HG03066 (cell line): Measurements from ENCODE around the gene ANKRD13B.

Source experiments
- ATAC-seq: cut with Tn5 transposase; IDR thresholded peaks from one replicate; pipeline ENCODE4 v1.9.1; 2021; ENCODE audit warnings: low read depth; ENCODE audit not compliant: unreplicated experiment

Gene ANKRD13B

DNA sequence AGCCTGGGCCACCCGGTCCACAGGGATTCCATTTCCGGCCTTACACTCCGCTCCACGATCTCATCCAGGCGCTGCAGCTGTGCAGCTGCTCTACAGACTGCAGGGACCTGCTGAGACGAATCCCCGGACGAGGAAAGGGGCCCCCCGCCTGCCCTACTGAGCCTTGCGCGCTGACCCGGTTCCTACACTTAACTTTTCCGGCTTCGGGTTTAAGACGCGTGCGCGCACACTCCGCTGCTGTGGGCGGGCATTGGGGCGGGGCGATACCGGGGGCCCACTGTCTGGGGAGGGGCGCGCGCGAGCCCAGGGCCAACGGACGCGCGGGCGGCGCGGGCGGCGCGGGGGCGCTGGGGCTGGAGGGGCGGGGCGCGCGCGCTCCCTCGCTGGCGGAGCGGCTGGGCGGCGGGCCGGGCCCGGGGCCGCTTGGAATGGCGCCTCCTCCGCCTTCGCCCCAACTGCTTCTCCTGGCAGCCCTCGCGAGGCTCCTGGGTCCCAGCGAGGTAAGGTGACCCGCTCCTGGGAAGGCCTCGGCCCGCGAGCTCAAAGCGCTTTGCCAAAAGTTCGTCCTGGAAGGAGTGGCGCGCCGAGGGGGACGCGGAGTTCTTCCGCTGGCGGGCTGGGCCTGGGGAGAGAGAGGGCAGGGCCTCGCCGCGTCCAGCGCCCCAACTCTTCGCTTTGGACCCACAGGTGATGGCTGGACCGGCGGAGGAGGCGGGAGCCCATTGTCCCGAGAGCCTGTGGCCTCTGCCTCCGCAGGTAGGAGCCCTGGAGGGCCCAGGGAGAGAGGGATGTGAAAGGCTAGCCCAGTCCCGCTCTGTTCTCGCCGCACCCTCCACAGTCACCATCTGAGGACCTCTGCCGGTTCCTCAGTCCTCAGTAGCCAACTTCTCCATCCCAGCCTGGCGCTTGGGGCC, 24.3 kb upstream of the ANKRD13B start, which contains the start of gene TP53I13:
TP53I13 (plus strand) TSS at position 371 of the 914 bp plus-strand sequence; CDS start at position 429, 58 bp downstream.
- ATAC-seq = peak; percentile 37

DNA sequence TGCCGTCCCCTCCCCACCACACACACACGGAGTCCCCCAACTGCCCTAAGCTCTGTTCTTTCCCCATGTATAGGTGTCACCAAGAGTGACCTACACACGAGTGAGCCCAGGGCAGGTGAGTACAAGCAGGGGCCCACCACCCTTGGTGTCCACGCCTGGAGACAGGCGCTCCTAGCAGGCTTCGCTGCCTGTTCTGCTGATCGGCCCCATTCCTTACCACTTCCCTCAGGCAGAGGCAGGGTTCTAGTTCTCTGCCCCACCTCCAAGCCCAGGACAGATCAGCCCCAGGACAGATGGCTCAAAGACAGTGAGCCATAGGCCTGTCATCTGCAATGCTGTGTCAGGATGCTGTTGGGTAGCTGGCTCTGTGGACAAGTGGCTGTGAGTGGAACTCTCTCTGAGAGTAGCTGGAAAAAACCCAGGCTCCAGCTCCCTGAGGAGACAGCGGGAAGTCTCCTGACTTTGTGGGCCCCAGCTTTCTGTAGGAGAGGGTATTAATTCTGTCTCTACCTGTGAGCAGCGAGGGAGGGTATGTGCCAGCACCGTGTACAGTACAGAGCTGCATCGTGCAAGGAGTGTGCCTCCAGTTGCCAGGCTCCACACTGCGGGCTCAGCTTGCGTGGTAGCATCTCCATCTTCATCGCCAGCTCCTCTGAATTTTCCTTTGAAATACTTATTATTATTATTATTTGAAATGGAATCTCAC, 23.5 kb upstream of the ANKRD13B start:
- no peak for ATAC-seq

DNA sequence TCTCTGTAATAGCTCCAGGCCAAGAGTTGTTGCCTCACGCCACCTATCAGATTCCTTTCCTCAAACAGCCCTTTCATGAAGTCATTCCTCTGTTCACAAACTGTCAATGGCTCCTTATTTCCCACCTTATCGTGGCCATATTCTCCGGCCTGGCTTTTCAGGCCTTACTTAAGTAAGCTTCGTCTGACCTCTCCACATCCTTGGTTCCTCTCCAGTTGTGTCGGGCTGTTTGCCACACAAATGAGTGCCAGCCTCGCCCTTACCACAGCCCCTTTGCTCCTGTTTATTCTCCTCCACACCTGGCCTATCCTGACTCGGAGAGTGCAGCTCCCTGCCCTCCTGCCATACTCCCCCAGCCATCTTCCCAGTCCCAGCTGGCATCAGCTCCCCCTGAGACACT, 22.4 kb upstream of the ANKRD13B start:
- no peak for ATAC-seq

DNA sequence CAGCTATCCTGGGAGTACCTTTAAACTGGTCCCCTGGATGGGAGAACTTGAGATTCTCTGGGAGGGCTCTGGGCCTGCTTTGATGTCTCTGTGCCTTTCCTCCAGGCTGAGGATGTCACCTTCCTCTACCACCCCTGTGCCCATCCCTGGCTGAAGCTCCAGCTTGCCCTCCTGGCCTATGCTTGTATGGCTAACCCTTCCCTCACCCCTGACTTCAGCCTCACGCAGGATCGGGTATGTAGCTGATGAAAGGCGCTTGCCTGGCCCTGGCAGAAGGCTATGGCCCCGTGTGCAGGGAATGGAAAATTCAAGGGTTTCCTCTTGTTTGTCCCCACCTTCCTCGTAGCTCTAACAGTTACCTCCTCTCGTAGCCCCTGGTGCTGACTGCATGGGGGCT, 21.4 kb upstream of the ANKRD13B start:
- no peak for ATAC-seq

DNA sequence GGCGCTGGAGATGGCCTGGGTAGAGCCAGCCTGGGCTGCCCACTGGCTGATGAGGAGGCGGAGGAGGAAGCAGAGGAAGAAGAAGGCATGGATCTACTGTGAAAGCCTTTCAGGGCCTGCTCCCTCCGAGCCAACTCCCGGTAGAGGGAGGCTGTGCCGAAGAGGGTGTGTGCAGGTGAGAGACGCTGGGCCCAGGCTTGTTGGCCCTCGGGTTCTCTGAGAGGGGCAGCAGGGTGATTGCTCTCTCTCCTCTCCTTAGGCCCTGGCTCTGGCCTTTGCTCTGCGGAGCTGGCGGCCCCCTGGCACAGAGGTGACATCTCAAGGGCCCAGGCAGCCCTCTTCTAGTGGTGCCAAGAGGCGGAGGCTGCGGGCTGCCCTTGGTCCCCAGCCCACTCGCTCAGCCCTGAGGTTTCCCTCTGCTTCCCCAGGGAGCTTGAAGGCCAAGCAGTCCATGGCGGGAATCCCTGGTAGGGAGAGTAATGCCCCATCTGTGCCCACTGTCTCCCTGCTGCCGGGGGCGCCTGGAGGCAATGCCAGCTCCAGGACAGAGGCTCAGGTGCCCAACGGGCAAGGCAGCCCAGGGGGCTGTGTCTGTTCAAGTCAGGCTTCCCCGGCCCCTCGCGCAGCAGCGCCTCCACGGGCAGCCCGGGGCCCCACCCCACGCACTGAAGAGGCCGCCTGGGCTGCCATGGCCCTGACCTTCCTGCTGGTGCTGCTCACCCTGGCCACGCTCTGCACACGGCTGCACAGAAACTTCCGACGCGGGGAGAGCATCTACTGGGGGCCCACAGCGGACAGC, 20.9 kb upstream of the ANKRD13B start:
- no peak for ATAC-seq

DNA sequence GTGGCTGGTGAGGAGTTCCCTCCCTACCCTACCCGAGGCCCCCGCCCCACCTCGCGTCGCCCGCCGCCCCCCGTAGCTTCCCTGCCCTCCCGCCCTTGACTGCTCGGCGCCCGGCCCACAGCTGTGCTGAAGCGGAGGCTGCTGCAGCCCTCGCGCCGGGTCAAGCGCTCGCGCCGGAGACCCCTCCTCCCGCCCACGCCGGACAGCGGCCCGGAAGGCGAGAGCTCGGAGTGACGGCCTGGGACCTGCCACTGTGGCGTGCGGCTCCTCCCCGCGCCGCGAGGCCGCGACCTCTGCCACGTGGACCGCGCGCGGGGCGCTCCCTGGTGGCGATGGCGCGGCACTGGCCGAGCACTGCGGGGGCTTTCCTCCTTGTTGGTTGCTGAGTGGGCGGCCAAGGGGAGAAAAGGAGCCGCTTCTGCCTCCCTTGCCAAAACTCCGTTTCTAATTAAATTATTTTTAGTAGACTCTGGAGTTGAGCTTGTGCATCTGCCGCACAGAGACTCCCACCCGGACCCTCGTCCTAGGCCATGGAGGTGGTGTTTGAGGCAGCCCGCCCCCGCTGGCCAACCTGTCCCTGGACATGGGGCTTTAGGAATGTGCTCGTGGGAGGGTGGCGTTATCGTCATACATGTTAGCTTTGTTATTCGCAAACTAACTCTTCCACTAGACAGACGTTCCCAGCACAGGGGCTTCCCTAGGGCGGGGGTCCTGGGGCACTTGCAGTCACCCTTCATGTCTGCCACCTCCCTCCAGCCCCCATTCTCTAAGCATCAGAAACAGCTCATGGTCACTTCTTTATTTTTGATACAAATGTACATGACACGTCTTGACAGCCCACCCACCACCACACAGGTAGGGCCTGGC, 20.0 kb upstream of the ANKRD13B start:
- ATAC-seq = no peak

DNA sequence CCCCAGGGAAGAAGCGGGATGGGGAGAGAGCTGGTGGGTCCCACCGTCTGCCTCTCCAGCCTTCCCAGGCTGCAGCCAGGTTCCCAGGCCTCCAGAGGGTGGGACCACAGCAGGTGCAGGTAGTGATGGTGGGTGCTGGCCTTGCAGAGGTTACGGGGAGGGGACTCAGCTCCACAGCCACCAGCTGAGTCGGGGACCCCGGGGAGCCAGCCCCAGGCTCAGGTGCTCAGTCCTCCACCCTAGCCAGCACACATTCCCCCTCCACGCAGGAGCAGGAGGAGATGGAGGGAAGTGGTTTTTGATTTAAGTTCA, 19.4 kb upstream of the ANKRD13B start:
- ATAC-seq = no peak

DNA sequence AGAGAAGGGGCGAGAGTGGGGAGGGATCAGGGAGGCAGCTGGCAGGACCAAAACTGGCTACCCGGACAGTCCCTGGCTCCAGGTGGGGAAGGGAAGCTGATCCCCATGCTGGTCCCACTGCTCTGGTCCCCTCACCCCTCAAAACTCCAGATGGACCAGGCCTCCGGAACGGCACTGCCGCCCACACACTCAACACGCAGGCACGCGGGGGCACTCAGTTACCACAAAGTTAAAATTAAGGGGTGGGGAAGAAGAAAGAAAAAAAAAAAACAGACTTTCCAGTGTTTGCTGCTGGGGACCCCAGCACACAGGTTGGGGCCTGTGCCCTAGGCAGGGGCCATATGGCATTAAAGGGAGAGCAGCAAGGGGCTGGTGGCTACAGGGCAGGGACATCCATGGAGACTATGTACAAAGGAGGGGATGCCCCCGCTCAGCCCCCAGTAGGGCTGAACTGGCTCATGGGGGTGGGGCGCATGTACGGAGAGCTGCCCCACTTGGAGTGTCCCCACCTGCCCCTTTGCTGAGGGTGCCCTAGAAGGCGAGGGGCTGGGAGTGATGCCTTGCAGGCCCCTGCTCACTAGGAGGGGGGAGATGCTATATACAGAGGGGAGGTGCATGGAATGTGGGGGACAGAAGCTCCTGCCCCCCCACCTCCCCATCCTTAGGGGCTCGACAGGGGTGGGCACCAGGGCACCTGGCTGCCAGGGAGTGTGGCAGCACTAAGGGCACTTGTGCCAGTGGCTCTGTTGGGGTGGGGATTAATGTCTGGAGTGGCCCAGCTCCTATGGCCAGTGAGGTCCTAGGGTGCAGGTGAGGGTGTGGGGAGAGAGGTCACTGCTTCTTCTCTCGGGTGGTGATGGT, 18.8 kb upstream of the ANKRD13B start:
- no peak for ATAC-seq

DNA sequence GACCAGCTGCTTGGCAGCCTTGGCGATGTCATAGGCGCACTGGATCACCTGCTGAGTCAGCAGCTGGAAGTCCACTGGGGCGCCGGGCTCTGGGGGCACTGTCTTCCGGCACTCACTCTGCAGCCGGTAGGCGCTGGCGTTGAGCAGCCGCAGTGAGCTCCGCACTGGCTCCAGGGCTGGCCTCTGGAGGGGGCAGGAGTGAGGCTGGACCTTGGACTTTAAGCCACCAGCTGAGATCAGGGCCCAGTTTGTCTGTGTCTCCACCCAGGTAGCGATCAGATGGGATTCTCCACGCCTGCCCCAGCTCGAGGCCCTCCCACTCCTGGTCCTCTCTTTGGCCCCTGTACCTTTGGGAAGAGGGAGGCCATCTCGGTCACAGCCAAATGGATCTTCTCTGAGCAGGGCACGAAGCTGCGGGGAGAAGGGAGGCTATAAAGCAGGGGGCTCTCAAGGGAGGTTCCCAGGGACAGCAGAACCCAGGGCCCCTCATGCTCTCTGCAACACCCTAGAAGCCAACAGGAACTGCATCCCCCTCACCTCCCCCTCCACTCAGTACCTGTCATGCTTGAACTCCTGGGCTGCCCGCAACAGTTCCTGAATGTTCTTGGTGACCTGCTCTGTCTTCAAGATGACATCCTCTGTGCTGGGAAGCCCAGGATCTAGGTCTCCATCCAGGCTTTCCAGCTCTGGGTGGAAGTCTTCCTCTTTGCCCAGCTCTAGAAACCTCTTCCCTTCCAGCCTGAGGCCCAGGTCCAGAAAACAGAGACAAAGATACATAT, 18.0 kb upstream of the ANKRD13B start:
- no peak for ATAC-seq

DNA sequence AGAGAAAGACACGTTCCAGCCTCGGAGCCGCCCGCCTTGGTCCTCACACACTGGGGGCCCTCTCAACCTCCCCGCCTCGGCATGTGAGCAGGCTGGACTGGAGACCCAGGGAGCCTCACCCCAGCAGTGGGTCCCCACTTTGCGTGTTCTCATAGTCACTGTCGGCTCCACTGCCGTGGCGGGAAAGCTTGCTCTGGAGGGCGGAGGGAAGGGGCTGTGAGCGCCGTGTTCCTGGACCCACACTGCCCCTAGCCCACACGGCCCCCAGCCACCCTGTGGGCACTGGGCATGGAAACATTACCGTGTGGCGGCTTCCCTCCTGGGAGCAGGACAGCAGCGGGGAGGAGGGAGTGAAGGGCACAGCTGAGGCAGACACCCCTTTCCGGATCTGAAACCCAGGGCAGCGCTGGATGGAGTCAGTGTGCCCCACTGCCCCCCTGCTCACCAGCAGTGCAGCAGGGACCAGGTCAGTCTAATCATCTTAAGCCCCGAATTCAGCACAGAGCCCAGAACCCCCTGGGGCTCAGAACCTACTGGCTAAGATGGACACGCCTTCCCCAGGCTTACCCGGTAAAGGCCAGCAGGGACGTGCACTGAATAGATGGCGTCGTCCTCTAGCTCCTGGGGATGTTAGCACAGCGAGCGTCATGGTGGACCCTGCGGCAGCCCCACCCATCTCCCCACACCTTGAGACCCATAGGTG, 17.3 kb upstream of the ANKRD13B start:
- no peak for ATAC-seq

DNA sequence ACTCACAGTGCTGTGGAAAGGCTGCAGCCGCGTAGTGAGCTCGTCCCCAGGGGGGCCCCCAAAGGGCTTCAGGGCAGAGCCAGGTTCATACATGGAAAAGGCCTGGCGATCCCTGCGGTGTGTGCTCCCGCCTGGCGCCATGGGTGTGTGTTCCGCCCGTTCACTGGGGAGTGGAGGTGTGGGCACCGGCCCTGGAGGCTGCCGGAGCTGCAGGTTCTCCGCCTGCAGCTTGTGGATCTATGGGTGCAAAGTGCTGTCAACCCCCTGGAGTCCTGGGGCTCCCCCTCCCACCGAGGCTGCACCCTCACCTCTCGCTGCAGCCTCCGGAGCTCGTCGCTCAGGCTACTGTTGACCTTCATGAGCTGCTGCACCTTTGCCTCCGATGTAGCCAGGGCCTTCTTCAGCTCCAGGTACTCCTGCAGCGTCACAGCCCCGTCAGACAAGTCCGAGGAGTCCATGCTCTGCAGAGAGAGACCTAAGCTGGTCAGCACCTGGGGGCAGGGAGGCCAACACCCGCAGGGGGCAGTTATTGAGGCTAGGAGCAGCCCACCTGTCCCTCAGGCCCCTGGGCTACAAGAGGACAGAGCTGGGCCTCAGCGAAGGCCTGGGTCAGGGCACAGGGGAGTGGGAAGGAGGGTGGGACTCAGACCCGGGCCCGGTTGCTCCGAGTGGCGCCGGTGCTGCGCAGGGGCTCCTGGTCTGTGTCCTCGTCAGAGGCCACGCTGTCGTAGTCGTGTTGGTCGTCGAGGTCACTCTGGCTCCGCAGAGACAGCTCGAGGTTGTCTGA, 16.5 kb upstream of the ANKRD13B start:
- ATAC-seq = no peak

DNA sequence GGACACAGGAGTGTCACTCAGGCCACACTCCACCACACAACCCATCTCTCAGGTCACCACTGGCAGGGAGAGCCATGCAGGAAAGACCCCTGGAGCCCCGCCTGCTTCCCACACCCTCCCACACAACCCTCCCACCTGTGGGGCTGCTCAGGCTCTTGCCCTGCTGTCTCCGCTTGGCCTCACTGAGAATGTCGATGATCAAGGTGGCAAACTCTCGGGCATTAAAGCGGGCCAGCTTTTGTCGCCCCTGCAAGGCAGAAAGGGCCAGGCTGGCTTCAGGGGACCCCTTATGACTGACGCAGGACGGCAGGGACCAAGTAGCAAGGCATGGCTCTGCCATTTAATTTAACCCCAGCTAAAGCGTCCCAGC, 15.9 kb upstream of the ANKRD13B start:
- no peak for ATAC-seq

DNA sequence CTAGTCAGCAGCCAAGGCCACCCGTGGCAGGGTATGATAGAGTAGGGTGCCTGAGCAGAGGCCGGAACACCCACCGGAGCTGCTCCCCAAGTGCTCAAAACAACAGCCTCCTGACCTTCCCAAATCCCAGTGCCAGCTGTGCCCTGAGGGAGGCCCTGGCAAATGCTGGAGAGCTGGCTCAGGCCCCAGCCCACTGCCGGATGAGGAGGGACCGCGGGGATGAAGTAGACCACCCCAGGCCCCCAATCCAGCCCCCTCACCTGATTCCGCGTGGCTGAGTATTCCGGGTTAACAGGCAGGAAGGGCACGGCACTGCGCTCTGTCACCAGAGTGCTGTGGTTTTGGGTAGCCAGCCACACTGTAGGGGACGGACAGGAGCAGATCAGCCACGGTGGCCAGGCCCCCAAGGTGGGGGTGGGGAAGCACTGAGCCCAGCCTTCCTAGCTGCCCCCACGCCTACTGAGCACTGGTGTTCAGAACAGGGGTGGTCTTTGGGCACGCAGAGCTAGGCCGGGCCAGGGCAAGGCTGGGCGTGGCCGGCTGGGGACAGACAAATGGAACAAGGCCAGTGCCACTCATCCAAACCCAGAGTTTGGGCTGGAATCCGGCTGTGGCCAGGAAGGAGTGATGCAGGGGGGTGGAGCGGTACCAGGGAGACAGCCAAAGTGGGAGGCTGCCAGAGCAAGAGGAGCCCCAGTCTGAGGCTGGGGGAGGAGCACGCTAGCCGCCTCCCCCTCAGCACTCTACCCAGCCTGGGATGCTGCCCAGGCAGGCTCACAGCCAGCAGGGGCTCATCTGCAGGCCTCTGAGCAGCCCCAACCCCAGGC, 15.3 kb upstream of the ANKRD13B start:
- ATAC-seq = no peak

DNA sequence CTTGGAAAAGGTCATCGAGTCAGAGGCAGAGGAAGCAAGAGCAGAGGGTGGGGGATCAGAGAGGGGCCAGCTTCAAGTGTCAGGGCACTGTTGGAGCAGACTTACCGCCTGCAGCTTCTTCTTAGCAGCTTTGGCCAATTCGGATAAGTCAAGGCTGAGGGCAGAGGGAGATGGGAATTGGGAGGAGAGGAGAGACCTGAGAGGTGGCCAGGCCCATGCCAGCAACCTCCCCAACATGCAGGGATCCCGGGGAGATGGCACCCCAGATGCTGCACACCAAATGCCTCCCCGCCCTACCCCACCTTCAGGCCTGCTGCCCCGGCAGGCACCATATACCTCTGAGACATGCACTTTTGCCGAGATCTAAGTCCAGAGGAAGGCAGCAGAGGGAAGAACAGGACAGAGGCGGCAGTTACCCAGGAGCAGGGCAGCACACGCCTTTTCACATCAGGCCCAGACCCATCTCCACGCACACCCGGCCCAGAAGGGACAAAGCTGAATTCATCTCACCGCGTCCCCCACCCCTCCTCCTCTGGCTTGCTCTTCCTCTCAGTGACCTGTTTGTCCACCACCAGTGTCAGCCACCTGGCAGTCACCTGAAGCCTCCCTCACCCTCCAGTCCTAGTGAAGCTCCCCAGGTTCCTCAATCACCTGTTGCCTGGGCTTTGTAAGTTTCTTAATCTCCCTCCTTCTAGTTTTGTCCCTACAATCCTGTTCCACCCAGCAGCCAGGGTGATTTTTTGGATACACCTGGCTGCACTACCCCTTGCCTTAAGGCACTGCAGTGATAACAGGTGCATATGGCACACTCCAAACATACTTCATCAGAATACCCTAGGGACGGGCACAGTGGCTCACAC, 14.1 kb upstream of the ANKRD13B start:
- no peak for ATAC-seq
